HG03060 (cell line): Measurements from ENCODE around the gene GPR3.
"Not testable (repeated sequence)": the region's sequence is repeated elsewhere in the genome, so short reads cannot be mapped to it uniquely, and the experiment has no call there.

Experiments used
- ATAC-seq: cut with Tn5 transposase; IDR thresholded peaks from one replicate; pipeline ENCODE4 v1.9.1; 2021; ENCODE audit warnings: low read depth, moderate number of reproducible peaks; ENCODE audit not compliant: unreplicated experiment

Gene GPR3

GRCh38 chr1:27377760-27378495, 14.5 kb upstream of the GPR3 start:
- ATAC-seq, result no peak

GRCh38 chr1:27379564-27380122, 12.8 kb upstream of the GPR3 start:
- ATAC-seq, result no peak

GRCh38 chr1:27380224-27380623, 12.2 kb upstream of the GPR3 start:
- ATAC-seq, result no peak

GRCh38 chr1:27380766-27381733, 11.4 kb upstream of the GPR3 start:
- ATAC-seq, result no peak

- no peak for ATAC-seq
Observed at GRCh38 chr1:27381969-27382762, 10.3 kb upstream of the GPR3 start.

GRCh38 chr1:27383039-27383605, 9.3 kb upstream of the GPR3 start, which contains the start of gene CD164L2:
Gene CD164L2, minus strand, starts transcription at chr1:27383333. Its CDS starts 94 bp downstream, at chr1:27383239.
- no peak for ATAC-seq

- ATAC-seq, result no peak
Observed at GRCh38 chr1:27383661-27384060, 8.8 kb upstream of the GPR3 start.

GRCh38 chr1:27384797-27385196, 7.6 kb upstream of the GPR3 start:
- not testable (repeated sequence) for ATAC-seq

GRCh38 chr1:27388337-27389005, 4.0 kb upstream of the GPR3 start:
- ATAC-seq, result no peak

GRCh38 chr1:27391511-27392095, 819 bp upstream of the GPR3 start:
- no peak for ATAC-seq

GRCh38 chr1:27392778-27393635, 585 bp downstream of the GPR3 start:
- no peak for ATAC-seq

- ATAC-seq, result no peak
Observed at GRCh38 chr1:27393641-27394281, 1.3 kb downstream of the GPR3 start.

GRCh38 chr1:27394282-27394658, 1.8 kb downstream of the GPR3 start:
- no peak for ATAC-seq

GRCh38 chr1:27394925-27395324, 2.5 kb downstream of the GPR3 start:
- no peak for ATAC-seq

GRCh38 chr1:27395441-27396195, 3.2 kb downstream of the GPR3 start:
- ATAC-seq, result no peak

- ATAC-seq, result no peak
Observed at GRCh38 chr1:27397110-27397509, 4.7 kb downstream of the GPR3 start.

GRCh38 chr1:27397749-27398148, 5.3 kb downstream of the GPR3 start:
- ATAC-seq, result no peak
